ENCODE measurements around the gene CCDC24.
A peak's percentile ranks its signal among the peaks of the same experiment; 100 is the strongest.

CCDC24 gene

DNA sequence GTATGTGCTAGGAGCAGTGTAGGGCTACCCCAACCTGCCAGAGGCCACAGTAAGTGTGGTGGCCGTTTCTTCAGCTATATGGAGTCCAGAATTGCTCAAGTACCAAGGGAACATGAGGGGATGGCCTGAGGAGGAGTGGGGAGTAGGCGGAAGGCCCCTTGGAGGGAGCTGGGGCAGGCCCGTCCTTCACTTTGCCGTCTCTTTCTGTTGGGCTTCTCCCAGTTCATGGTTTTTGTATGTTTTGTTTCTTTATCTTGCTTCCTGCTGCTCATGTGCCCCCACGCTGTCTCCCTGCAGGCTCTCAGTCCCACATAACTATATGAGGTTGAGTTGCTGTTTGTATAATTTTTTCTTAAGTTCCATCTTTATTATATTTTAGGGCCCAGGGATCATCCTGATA, 27.5 kb upstream of the CCDC24 start:
- DNase-seq, result no peak

- no peak for DNase-seq
Observed at GRCh38 chr1:43965316-43965715, 26.1 kb upstream of the CCDC24 start.

- DNase-seq, result no peak
Observed at GRCh38 chr1:43968348-43968948, 23.0 kb upstream of the CCDC24 start.

DNA sequence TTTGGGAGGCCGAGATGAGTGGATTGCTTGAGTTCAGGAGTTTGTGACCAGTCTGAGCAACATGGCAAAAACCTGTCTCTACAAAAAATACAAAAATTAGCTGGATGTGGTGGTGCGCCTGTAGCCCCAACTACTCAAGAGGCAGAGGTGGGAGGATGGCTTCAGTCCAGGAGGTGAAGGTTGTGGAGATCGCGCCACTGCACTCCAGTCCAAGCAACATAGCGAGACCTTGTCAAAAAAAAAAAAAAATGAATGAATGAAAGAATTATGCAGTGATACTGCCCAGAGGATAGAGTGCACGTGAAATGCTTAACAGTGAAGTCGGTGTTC, 22.0 kb upstream of the CCDC24 start:
- no peak for DNase-seq

DNA sequence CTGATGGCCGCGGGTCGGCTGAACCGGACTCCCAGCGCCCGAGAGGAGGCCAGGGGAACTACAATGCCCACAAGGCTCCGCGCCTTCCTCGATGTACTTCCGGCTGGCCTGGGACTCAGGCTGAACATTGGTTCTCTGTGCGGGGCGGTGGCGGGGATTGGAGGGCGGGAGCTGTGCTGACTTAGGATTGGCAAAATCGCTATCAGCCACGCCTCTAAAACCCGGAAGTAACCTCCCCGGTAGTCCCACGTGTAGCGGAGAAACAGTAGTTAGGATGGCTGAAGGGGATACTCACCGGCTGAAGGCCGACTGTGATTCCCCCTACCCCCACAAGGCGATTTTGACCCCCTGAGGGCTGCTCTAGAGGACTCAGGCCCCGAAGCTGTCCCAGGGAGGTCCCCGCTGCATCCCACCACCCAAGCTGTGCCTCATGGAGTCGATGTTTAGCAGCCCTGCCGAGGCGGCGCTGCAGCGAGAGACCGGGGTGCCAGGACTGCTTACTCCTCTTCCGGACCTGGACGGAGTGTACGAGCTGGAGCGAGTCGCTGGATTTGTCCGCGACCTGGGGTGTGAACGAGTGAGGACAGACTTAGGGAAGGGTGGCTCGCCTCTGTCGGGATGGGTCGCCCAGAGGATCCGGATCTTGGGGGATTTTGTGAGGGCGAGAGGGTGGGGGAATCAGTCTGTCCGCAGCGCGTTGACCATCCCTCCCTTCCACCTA, 21.5 kb upstream of the CCDC24 start, which contains the start of gene DPH2:
Gene DPH2 (plus strand): TSS at position 265 of the 721 bp plus-strand sequence. CDS start 166 bp downstream, at position 431.
- DNase-seq, result peak; percentile 94 to 96

DNA sequence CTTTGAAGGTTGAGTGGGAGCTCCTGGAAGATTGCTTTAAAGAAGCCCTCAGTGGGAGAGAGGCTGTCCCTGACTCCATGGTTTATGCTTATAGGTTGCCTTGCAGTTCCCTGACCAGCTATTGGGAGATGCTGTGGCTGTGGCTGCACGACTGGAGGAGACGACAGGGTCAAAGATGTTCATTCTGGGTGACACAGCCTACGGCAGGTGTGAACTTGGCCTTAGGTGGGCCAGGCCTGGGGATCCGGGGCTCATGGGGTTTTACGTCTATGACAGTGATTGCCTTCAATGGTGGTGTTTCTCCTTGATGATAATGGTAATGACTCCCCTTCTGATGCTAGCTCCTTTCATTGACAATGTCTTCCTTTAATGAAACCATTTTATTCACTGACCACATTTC, 20.9 kb upstream of the CCDC24 start:
- no peak for DNase-seq

- no peak for DNase-seq
Observed at GRCh38 chr1:43970911-43971310, 20.5 kb upstream of the CCDC24 start.

DNA sequence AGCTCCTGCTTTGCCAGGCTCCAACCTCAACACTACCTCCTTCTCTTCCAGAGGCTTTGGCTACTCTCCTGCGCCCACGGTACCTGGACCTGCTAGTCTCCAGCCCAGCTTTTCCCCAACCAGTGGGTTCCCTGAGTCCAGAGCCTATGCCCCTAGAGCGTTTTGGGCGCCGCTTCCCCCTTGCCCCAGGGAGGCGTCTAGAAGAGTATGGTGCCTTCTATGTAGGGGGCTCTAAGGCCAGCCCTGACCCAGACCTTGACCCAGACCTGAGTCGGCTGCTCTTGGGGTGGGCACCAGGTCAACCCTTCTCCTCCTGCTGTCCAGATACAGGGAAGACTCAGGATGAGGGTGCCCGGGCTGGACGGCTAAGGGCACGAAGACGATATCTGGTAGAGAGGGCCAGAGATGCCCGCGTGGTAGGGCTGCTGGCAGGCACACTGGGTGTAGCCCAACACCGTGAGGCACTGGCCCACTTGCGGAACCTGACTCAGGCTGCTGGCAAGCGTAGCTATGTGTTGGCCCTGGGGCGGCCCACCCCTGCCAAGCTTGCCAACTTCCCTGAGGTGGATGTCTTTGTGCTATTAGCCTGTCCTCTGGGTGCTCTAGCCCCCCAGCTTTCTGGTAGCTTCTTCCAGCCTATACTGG, 19.9 kb upstream of the CCDC24 start:
- DNase-seq, result no peak

DNA sequence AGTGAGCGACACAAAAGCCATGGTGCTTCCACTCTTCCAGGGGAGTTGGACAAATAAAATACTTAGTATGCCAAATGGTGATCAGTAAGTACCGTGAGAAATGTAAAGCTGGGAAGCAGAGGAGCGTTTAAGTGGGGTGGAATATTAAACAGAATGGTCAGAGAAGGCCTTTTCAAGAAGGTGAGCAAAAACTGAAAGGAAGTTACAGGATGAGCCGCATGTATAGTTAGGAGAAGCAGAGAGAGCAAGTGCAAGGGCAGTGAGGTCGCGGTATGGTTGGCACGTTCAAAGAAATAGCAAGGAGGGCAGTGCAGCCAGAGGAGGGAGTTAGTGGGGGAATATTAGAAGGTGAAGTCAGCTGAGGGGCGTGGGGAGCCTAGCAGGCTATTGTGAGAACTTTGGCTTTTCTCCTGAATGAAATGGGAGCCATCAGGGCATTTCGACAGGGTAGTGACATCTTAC, 17.4 kb upstream of the CCDC24 start:
- no peak for DNase-seq

DNA sequence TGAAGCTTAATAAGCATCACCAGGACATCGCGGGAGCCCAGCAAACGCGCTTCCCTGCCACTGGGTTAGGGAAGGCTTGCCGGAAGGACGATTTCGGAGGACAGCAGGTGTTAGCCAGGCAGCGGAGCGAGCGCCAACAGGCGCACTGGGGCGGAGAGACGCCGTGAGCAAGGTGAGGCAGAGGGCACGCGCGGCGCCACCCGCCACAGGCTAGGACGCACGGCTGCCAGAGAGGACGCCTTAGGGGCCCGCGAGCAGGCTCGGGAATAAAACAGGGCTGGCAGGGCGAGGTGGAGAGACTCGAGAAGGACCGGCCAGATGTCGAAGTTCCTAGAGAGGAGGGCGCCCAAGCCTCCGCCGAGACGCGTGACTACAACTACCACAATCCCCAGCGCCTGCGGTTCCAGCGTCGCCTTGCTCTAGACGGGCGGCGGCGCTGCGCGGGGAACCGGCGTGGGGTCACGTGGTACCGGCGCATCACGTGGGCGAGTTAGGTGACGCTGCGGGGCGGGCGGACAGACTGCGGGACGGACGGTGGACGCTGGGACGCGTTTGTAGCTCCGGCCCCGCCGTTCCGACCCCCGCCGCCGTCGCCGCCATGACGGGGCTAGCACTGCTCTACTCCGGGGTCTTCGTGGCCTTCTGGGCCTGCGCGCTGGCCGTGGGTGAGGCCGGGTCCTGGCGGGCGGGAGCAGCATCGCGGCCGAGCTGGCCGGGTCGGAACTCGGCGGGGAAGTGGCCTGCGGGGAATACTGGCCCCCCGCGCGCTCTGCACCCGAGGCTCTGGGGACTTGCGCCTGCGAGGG, 16.8 kb upstream of the CCDC24 start, which contains the start of gene ATP6V0B:
Gene ATP6V0B (plus strand): TSS at position 518 of the 806 bp plus-strand sequence. CDS start 81 bp downstream, at position 599.
- peak; percentile 93 to 95 for DNase-seq

DNA sequence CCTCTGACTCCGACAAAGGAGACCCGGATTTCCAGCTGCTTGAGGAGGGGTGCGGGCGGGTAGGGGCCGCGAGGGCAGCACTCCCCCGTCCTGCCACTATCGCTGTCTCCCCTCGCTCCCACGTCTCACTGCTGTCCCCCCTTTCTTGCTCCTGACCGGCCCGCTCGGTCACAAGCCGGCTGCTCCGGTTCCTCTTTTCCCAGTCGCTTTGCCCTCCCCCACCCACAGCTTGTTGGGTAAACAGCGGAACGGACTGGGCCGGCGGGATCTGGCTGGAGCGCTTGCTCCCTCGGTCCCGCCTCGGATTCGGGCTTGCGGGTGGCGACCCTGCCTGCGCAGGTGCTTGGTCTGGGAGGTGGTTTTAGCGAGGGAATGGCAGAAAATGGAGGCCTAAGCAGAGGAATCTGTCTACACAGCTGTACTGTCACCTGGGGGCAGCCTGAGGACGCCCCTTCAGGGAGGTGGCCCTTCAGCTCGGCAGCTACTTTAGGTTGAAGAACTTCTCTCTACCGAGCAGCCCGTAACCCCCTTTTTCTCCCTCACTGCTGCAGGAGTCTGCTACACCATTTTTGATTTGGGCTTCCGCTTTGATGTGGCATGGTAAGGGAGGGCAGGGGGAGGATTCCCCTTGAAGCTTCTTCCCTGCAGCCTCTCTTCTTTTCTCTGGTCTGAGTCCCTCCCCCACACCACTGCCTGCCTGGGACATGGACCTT, 16.0 kb upstream of the CCDC24 start:
- DNase-seq, result peak in 1 of 2 experiments; percentile 12

DNA sequence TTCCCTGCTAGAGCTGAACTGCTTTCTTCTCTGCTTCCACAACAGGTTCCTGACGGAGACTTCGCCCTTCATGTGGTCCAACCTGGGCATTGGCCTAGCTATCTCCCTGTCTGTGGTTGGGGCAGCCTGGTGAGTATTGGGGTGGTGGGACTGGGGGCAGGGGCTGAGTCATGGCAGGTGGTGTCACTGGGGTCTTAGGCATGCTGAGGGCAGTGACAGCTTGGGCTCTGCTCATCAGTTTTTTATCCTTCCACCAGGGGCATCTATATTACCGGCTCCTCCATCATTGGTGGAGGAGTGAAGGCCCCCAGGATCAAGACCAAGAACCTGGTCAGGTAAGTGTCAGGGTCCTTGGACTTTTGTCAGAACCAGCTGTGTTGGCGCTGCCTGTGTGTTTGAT, 15.4 kb upstream of the CCDC24 start:
- no peak for DNase-seq

- no peak for DNase-seq
Observed at GRCh38 chr1:43976890-43977289, 14.5 kb upstream of the CCDC24 start.

DNA sequence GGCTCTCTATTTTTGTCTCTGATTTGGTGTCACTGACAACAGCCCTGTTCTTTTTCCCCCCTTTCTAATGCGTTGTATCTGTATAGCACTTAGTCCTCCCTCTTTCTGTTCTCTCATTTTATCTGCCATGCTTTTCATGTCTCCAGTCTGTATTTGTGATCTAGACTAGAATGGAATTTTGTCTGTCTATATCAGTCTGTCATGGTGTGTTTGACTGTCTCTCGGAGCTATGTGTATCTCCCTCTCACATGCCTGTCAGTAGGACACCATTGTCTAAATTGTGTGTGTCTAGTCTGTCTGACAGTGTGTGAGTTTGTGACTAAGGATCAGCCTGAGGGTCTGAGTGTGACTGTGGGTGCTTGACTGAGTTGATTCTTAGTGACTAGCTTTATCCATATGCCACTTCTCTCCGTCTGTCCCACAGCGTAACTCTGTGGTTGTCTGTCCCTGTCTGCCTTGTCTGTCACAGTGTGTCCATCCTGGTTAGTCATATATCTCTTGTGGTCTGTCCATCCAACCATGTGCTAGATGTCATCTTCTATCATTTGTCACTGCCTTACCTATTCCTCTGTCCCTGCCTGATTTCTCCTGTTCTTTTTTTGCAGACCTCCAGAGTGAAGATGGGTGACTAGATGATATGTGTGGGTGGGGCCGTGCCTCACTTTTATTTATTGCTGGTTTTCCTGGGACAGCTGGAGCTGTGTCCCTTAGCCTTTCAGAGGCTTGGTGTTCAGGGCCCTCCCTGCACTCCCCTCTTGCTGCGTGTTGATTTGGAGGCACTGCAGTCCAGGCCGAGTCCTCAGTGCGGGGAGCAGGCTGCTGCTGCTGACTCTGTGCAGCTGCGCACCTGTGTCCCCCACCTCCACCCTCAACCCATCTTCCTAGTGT, 13.8 kb upstream of the CCDC24 start:
- DNase-seq, result no peak

DNA sequence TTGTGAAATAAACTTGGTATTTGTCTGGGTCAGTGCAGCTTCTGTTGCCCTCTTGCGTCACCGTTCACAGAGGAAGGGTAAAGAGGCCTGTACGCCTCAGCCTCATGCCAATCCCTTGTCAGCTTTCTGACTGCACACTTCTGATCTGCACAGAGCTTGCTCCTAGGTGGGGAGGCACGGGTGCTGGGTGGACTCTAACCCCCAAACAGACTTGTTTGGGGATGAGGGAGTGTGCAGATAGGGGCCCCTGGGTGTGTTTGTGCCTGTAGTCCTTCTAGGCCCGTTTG, 13.2 kb upstream of the CCDC24 start:
- no peak for DNase-seq

- peak; percentile 19 to 52 for DNase-seq
Observed at GRCh38 chr1:43978551-43979260, 12.7 kb upstream of the CCDC24 start, which contains the start of gene B4GALT2. Gene B4GALT2, plus strand, starts transcription at chr1:43979210. Its CDS starts 1,951 bp downstream, at chr1:43981161.

GRCh38 chr1:43979261-43979527, 12.2 kb upstream of the CCDC24 start:
- DNase-seq, result no peak

DNA sequence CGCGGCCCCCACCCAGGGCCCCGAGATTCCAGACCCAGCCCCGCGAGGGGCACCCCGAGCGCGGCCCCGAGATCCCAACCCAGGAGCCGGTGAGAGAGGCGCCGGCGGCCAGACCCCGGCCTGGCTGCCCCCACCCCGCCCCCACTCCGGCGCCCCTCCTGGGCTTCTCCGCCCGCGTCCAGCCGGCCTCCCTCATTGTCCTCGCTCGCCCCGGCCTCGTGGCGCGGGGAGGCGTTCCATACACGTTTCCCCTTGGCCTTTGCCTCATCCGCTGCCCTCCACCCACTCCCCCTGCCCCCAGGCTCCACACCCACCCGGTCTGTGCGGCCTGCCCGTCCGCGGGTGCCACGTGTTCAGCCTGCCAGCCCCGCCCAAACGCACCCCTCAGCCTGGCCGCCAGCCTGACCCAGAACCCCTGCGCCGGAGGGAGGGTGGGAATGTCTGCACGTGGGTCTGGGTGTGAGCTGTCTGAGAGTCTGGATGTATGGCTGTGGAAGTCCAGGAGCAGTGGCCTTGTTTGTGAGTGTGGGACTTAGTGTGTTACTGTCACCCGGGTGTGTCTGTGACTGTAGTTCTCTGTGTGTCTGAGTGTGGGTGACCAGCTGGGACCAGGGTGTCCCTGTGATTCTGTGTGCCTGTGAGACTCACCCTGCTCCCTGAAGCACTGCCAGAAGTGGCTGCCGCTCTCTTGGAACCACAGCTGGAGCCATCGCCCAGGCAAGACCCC, 11.7 kb upstream of the CCDC24 start:
- DNase-seq, result peak in 1 of 2 experiments; percentile 30

DNA sequence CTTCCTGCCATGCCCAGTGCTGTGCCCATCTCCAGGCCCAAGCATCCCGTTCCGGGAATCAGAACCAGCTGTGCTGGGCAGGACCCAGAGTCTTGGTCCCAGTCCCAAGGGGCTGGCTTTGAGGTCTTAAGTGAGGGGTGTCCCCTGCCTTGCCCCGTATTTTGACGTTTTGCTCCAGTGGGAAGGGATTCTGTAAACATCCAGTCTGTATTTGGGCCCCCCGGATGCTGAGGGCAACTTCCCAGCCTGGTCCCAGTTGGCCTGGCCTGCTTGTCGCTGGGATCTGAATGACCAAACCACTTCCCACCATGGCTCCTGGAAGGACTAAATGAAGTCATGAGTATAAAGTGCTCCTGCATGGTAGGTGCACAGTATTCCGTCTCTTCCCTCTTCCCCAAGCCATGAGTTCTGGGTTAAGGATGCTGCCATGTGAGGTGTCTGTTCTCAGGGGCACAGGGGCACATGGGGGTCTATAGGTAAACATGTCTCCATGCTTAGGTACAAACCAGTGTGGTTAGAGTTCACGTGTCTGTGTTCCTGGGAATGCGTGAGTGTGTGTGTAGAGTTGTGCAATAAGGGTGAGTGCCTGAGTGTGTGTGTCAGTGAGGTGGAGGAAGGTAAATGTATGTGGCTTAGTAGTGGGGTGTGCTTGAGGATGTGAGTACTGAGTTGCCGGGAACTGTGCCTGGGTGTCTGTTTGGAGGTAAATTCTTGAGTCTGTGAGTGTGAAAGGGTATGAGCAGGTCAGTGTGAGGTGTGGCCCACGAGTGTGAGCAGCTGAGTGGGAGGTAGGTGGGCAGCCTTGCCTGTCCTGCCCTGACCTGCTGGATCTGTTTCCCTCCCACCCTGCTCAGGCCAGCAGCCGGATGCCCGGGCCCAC, 10.9 kb upstream of the CCDC24 start:
- no peak for DNase-seq

All from stimulated activated CD4-positive, alpha-beta T cell treated with anti-CD3 and anti-CD28 coated beads, Interleukin-4, amount 100 ng/mL, for 4 hours (primary cell).